GM19240 (cell line): ENCODE results near the gene STRN.
"Not testable (repeated sequence)": the region's sequence is repeated elsewhere in the genome, so short reads cannot be mapped to it uniquely, and the experiment has no call there.

Experiments
- DNase-seq: peaks from one replicate; pipeline ENCODE4 v3.0.0; 2011; ENCODE audit warnings: low spot score; ENCODE audit not compliant: insufficient read length

Gene STRN

GRCh38 chr2:36963734-36964133 is 2.6 kb downstream of the STRN start:
- DNase-seq: no peak

DNA sequence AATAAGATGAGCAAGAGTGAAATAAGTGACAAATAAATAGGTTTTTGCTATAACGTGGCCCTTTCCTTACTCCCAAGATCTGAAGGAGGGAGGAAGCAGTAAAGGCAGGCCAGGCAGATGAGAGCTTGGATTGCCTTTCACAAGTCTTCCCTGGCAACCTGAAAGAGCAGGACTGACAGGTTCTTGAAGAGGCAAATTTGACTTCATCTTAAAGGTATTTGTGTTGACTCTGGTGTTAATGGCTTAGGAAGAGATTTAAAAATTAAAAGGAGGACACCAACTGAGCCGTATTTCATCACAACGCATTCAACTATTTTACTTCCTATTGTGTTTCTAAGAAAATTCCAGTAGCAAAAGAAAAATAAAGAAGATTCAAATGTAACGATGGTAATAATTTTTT is 3.2 kb downstream of the STRN start:
- DNase-seq: no peak

GRCh38 chr2:36960773-36961172 is 5.6 kb downstream of the STRN start:
- no peak for DNase-seq

DNA sequence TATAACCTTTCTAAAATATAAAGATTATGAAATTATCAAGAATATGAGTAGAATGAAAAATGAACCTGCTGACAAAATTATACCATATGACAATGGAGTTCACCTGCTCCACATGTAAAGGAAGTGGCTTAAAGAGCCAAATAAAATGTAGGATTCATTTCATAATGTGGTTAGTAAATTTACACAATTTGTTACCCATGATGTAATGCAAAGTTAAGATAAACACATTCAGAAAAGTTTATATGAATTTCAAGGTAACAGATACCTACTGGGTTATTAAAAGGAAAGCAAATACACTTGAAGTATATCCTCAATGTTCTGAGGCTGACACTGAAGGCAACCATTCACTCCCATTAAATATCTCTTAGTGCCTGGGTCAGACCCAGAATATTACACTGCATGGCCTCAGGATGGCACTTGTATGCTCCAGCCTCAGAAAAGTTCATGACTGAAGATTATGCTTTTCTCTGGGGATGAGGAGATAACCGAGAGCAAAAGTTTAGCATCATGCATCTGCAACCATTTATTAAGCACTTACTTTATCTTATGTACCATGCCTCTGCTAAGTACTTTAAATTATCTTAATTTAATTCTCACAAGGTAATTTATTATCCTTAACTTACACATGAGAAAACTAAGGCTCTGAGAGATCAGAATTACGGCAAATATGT is 6.2 kb downstream of the STRN start:
- DNase-seq: no peak

GRCh38 chr2:36954977-36955607 is 11.2 kb downstream of the STRN start:
- DNase-seq: no peak

DNA sequence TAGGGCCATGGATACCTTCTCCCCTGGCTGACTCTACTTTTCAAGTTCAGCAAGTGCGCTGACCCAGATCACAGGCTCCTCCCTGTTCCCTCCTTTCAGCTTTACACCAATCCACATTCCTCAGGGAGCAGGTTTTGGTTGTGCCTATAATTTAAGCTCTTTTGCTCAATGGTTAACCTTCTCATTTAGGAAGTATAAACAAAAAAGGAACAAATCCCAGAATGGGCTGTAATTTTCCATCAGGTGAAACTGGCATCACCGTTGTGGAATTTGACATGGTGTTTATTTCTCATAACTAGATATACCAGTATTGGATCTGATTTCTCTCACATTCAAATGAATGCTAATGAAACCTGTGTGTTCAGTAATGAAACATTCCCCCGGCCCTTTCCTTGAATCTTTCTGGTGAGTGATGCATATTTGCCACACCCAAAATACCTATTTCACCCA is 13.6 kb downstream of the STRN start:
- DNase-seq: no peak

GRCh38 chr2:36951574-36951973 is 14.8 kb downstream of the STRN start:
- DNase-seq: no peak

- DNase-seq: no peak
Observed at GRCh38 chr2:36951027-36951518, 15.3 kb downstream of the STRN start.

GRCh38 chr2:36949845-36950244 is 16.5 kb downstream of the STRN start:
- DNase-seq: no peak

- DNase-seq: not testable (repeated sequence)
Observed at GRCh38 chr2:36945240-36945639, 21.1 kb downstream of the STRN start.

DNA sequence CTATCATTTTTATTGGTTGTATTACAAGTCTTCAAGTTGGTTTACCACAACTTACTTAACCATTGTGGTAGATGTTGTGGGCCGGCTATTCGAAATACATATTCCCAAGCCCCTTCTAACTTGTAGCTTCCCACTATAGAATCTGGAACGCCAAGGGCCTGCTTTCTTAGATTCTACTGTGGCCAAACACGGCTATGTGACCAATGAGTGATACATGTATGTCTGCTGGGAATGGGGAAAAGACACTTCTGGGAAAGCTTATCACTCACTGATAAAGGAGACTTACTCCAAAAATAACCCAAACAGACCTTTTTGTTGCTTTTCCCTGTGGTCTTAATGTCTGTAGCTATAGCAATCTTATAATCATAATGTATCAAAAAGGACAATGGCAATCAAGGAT is 24.5 kb downstream of the STRN start:
- no peak for DNase-seq

GRCh38 chr2:36936526-36936925 is 29.8 kb downstream of the STRN start:
- DNase-seq: not testable (repeated sequence)

GRCh38 chr2:36931688-36932087 is 34.6 kb downstream of the STRN start:
- DNase-seq: not testable (repeated sequence)

DNA sequence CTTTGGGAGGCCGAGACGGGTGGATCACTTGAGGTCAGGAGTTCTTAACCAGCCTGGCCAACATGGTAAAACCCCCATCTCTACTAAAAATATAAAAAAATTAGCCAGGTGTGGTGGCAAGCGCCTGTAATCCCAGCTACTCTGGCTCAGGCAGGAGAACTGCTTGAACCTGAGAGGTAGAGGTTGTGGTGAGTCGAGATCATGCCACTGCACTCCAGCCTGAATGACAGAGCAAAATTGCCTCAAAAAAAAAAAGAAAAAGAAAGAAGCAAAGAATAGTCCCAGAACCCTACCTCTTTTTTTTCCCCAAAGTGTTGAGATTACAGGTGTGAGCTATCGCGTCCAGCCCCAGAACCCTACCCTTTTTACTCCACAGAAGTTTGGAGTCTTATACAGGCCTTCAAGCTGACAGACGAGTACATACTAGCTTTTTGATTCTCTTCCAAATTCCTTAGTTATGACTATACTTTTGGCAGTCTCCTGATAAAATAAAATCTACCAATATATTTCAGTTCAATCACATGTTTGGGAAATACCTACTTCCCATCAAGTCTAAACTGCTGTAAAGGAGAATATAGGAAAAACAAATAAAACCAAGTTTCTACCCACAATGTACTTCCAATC is 35.4 kb downstream of the STRN start:
- DNase-seq: not testable (repeated sequence)

- DNase-seq: not testable (repeated sequence)
Observed at GRCh38 chr2:36926175-36927132, 39.9 kb downstream of the STRN start.

DNA sequence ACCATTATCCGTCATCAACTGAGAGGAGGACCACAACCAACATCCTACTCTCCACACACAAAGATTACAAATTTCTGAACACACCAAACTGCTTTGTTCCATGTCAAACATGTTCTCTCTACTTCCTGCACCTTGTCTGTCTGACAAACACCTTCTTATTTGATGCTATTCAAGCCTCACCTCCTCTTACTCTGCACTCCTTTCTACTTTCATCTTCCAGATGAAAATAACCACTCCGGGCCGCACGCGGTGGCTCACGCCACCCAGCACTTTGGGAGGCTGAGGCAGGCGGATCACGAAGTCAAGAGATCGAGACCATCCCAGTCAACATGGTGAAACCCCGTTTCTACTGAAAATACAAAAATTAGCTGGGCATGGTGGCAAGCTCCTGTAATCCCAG is 43.7 kb downstream of the STRN start:
- not testable (repeated sequence) for DNase-seq

GRCh38 chr2:36921984-36922383 is 44.4 kb downstream of the STRN start:
- DNase-seq: no peak

DNA sequence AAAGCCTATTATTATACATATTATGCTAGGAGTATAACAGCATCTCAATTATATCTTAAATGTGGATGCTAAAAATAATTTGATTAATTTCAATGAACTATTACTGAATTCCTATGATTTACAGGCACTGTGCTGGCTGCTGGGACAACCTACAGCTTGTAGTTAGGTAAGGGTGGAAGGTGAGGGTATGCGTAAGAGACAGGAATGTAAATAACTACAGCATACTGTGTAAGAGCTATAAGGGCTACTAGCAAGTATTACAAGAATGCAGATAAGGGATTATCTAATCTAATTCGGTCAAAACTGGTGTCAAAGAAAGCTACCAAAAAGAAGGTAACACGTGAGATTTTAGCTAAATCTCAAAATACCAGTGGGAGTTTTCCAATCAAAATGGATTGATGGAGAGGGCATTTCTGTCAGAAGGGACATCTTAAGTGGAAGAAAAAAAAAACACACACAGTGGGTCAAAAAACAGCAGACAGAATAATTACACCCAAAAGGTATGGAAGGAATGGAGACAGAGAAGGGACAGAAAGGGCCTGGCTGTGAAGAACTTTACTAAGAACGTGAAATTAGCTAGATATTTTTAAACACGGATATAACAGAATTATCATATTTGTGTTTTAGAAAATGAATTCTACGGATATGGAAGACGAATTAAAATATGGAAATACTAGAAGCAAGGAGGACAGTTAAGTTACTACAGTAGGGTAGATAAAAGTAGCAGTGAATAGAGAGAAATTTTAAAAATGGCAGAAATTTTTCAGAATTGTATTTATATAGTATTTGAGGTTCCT is 47.1 kb downstream of the STRN start:
- no peak for DNase-seq

- DNase-seq: no peak
Observed at GRCh38 chr2:36918307-36918706, 48.0 kb downstream of the STRN start.

DNA sequence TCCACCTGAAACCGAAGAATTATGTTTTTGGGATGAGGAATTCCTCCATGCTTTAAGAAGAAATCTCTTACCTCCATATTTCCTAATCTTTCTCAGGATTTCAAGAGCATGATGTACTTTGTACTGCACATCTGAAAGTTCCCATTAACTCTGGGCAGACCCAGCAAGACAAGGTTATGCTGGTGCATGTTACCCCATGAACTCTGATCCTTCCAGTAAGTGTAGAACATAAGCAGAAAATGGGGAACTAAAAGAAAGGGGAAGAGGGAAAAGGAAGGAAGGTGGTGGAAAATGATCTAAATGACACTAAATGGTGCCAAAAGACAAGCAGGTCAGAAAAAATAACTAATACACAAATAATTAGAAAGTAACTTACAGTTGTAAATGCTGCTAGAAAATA is 50.7 kb downstream of the STRN start:
- DNase-seq: no peak

DNA sequence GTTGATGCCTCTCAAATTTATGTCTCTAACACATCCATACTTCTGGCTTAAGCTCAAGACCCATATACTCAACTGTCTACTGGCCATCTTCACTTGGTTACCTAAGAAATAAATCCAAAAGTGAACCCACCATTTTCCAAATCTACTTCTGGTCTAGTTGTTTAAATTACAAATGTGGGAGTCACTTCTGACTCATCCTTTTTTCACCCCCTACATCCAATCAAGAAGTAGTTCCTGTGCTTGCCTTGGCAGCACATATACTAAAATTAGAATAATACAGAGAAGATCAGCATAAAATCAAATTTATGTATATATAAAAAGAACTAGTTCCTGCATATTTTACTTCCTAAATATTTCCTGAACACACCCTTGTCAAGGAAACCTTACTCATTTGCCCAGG is 53.6 kb downstream of the STRN start:
- DNase-seq: no peak
